HG03064 (cell line): ENCODE data around the gene HDAC4.

ENCODE experiments used
- ATAC-seq: cut with Tn5 transposase; IDR thresholded peaks from one replicate; pipeline ENCODE4 v1.9.1; 2021; ENCODE audit warnings: low read depth; ENCODE audit not compliant: unreplicated experiment

Gene HDAC4

GRCh38 chr2:239165206-239165831 is 235.5 kb downstream of the HDAC4 start:
- ATAC-seq: no peak

DNA sequence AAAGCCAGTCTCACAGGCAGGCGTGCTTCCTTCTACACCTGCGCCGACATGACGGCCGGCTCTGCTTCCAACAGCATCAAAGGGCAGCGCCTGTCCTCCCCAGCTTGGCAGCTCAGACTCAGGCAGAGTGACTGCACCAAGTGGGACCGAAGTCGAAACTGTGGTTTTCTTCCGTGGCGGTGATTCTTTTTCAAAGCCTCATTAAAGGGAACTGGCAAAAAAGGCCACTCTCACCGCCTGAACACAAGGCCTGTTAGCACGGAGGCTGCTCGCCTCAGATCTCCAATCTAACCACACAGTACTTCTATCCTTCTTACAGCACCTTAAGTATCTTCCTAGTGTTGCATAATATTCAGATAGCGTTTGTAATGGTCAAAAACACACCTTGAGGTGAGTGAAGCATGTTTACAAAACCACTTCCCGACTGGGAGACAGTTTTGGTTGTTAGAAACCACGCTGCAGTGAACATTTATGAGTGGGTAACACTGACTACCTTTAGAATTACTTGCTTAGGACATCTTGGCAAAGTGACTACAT is 236.4 kb downstream of the HDAC4 start:
- ATAC-seq: no peak

GRCh38 chr2:239163688-239164334 is 237.0 kb downstream of the HDAC4 start:
- no peak for ATAC-seq

- no peak for ATAC-seq
These were observed 237.7 kb downstream of the HDAC4 start for GRCh38 chr2:239162976-239163687.

DNA sequence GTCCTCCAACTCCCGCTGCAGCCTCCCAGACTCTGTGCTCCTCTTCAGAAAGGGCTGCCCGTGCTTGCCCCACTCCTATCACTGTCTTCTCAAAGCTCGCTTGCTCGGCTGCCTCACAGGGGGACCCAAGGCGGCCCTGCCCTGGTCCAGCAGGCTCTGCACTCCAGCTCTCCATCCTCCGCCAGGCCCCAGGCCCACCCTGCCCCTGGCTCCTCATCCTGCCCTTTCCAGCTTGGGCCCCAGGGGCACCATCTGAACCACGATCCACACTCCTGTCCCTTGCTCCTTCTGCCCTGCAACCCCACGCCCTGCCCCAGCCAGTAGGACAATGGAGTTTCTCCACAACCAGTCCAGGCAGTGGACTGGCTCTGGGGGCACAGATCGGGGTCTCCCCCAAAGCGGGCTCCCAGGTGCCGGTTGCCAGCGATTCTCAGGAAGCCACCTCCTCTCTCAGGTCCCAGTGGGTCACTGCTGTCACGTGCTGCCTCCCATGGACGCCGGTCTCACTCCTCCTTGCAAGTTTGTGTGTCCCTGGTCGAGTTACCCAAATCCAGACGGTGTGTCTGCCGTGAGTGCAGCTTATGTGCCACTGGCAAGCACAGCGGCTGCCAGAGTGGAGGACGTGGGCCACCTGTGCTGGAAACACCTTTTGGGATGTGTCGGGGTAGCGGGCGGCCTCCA is 238.5 kb downstream of the HDAC4 start:
- no peak for ATAC-seq

DNA sequence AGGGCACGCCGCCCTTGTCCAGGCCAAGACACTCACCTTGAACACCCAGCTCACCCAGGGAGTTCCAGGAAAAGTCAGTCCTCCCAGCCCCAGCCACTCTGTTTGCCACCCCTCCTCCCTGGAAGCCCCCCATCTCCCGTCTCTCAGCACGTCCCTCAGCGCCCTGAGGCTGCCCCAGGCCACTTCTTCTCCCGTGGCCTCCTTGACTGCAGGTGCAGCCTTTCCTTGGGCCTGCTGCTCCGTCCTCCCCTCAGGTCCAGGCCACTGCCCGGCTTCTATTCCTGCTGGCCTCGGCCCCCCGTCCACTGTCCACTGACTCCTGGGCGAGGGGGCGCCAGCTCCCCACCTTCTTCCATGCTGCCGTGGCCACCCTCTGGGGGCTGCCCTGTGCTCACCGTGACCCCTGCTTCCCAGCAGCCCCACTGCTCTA is 239.1 kb downstream of the HDAC4 start:
- ATAC-seq: no peak

- ATAC-seq: no peak
These were observed 240.3 kb downstream of the HDAC4 start for GRCh38 chr2:239160226-239161143.

- ATAC-seq: no peak
These were observed 241.3 kb downstream of the HDAC4 start for GRCh38 chr2:239159476-239159911.

DNA sequence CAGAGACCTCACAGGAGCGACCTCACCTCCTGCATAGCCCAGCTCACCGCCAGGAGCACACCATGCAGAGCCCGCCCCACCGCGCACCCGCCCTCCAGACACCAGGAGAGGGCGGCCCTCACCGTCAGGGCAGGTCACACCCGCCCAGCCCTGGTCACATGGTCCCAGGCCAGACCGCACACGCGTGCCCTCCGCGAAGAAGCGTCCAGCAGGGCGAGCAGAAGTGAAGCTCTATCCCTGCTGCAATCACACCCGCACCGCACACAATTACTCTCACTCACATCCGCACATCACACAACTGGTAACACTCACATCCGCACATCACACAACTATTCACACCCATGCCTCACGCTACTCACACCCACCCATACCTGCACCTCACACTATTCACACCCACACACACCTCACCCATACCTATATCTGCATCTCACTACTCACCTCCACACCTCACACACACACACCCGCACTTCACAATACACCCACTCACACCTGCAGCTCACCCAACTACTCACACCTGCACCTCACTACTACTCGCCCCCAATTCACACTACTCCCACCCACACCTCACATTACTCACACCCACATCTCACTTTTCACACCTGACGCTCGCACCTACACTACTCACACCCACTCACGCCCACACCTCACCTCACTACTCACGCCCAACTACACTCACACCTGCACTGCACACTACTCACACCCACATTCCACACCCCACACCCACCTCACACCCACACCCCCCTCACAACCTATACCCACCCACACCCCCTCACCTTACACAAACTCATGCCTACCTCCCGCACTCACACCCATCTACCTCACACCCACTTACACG is 242.0 kb downstream of the HDAC4 start:
- no peak for ATAC-seq

GRCh38 chr2:239157771-239158170 is 243.0 kb downstream of the HDAC4 start:
- ATAC-seq: no peak

GRCh38 chr2:239157269-239157668 is 243.6 kb downstream of the HDAC4 start:
- no peak for ATAC-seq

GRCh38 chr2:239156516-239157265 is 244.1 kb downstream of the HDAC4 start:
- no peak for ATAC-seq

DNA sequence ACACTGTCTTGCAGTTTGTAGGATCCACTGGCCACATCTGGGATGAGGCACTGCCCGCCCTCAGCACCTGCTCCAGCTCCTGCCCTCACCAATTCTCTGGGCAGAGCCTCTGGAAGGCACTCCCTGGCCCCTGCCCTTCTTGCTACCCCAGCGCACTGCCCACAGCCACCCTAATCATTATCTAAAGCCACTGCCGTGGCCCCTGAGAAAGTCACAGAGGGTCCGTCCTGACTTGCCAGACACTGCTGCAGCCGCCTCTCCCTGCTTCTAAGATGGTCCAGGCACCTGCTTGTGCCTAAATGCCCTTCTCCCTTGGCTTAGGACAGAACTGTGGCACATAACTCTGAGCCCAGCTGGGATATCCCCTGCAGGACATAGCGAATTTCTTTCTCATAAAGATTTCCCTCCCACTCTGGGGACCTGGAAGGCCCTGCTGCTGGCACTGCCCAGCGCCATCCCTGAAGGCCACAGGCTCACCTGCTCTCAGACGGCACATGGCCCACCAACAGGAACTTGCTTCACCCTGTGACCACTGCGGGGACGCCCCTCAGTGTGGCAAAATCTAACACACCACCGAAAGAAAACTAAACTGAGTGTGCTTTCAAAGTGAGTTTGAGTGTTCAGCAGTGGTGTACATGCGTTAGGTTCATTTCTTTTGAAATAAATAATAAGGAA is 244.9 kb downstream of the HDAC4 start:
- no peak for ATAC-seq

DNA sequence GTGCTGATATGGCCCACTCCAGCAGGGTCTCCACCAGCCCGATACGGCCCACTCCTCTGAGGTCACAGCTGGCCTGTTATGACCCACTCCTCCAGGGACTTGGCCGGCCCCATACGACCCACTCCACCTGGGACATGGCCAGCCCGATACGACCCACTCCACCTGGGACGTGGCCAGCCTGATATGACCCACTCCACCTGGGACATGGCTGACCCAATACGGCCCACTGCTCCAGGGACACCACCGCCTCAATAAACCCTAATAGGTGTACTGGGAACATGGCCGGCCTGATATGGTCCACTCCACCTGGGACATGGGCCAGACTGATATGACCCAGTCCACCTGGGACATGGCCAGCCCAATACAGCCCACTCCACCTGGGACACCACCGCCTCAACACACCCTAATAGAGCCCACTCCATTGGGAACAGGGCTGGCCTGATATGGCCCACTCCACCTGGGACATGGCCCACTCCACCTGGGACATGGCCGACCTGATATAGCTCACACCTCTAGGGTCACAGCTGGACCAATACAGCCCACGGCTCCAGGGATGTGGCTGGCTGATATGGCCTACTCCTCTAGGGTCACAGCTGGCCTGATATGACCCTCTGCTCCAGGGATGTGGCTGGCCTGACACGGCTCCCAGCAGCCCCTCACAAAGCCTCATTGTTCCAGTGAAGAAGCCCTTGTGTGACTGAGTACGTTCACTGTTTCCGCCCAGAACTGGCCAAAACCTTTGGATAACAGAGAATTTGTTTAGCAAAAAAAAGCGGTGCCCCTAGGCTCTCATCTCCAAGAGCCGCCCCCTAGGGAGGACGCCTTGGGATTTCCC is 245.6 kb downstream of the HDAC4 start:
- ATAC-seq: no peak

GRCh38 chr2:239153806-239154591 is 246.8 kb downstream of the HDAC4 start:
- no peak for ATAC-seq

GRCh38 chr2:239152916-239153305 is 247.9 kb downstream of the HDAC4 start:
- no peak for ATAC-seq
